GM12874 (cell line): Measurements from ENCODE around the gene STC2.

Experiments used
- TF ChIP-seq, protein P1 (sequence below): IDR thresholded peaks from 2 replicates; pipeline ENCODE4 v1.5.1; 2011; ENCODE audit warnings: low read depth, mild to moderate bottlenecking, control low read depth, low read length, moderate library complexity; ENCODE audit not compliant: insufficient read depth

STC2 gene, protein sequence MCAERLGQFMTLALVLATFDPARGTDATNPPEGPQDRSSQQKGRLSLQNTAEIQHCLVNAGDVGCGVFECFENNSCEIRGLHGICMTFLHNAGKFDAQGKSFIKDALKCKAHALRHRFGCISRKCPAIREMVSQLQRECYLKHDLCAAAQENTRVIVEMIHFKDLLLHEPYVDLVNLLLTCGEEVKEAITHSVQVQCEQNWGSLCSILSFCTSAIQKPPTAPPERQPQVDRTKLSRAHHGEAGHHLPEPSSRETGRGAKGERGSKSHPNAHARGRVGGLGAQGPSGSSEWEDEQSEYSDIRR

GRCh38 chr5:173327948-173328843, at the start of gene STC2:
Gene STC2, minus strand, starts transcription at chr5:173328414. Its CDS starts 221 bp downstream, at chr5:173328193.
- TF ChIP-seq, protein P1, sequence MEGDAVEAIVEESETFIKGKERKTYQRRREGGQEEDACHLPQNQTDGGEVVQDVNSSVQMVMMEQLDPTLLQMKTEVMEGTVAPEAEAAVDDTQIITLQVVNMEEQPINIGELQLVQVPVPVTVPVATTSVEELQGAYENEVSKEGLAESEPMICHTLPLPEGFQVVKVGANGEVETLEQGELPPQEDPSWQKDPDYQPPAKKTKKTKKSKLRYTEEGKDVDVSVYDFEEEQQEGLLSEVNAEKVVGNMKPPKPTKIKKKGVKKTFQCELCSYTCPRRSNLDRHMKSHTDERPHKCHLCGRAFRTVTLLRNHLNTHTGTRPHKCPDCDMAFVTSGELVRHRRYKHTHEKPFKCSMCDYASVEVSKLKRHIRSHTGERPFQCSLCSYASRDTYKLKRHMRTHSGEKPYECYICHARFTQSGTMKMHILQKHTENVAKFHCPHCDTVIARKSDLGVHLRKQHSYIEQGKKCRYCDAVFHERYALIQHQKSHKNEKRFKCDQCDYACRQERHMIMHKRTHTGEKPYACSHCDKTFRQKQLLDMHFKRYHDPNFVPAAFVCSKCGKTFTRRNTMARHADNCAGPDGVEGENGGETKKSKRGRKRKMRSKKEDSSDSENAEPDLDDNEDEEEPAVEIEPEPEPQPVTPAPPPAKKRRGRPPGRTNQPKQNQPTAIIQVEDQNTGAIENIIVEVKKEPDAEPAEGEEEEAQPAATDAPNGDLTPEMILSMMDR: no peak

- TF ChIP-seq, protein P1: no peak
Observed at GRCh38 chr5:173371400-173371799, 43.2 kb upstream of the STC2 start.

GRCh38 chr5:173355561-173355960, 27.3 kb upstream of the STC2 start:
- TF ChIP-seq, protein P1: no peak

DNA sequence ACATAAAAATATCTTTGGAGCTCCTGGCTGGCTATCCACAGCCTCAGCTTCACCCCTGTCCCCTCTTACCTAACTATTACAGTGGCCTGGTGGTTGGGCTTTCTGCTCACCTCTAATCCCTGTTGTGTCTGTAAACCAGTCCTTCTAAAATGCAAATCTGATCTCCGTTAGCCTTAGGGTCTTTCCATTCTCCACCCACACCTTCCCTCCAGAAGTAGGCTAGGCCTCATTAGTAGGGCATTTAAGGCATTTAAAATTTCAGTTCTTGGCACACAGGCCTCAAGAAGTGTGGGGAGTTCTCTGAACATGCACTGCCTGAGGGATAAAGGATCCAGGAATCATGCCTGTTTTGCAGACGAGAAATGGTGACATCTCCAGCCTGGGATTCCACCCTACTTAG, 26.4 kb upstream of the STC2 start:
- TF ChIP-seq, protein P1: no peak

DNA sequence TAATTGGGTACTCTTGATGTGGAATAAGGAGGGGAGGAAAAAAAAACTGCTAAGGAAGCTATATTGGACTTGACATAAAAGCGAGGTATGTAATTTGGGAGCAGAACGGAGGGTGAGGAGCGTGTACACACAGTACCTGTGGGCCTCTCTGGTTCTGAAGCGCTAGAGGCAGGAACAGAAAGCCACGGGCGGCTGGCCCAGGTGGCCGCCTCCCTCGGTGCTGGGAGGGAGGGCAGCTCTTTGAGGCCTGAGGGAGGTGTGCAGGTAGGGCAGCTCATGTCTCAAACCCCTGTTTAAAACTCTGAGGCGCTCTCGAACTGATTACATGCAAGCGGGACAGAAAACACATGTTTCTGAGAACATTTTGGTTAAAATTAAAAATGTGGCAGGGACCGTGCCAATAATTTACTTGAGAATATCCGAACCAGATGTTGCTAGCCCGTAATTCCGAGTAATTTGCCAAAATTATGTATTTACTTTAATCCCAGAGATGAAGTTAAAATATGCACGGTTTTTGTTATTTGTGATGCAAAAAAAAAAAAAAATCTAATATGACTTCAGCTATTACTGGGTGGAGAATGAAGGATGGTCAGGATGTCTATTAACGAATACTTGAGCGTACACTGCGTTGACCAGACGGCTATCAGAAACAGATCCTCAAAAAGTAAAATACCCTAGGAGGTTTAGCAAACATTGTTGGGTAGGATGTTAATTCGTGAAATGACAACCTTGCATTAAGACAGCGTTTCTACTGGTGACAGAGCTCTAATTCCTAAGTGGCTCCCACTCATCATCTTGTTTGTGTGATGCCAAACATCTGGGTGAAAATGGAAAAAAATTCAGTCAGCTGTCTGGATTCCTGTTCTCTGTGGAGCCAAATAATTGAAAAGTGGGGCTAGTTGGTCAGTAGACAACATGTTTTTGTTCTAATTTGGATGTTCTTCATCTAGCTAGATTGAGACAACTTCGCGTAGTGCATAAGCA, 24.4 kb upstream of the STC2 start:
- TF ChIP-seq, protein P1: no peak

DNA sequence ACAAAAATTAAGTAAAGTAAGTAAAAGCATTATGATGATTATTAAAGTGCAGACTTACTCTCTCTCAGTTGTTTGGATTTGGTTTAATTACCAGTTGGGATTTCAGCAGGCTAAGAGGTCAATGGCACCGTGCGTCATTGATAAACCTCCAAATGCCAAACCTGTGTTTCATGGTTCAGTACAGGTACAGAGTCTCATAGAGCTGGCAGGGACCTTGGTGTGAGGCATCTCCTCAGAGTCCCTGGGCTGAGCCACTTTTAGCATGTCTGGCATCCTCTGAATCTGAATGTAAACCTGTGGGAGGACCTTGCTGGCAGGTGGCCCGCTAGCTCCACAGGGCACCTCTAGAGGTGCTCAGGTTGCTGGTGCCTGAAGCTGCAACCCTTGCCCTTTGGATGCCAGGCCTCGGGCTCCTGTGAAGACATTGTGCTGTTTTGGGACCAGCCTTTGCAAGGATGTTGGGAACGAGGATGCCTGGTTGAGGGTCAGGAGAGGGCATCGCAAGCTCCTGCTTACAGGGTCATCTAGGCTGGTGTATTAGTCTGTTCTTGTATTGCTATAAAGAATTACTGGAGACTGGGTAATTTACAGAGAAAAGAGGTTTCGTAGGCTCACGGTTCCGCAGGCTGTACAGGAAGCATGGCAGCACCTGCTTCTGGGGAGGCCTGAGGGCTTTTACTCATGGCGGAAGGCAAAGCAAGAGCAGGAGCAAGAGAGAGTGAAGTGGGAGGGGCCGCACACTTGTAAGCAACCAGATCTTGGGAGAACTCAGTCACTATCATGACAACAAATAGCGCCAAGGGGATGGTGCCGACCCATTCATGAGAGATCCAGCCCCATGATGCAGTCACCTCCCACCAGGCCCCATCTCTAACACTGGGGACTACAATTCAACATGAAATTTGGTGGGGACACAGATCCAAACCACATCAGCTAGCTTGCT, 14.9 kb upstream of the STC2 start:
- TF ChIP-seq, protein P1: no peak
